K562 treated with DMSO at 1 percent for 24 hours (cell line): ENCODE results near the gene CKAP4. TPM values are rescaled to one million over a fixed set of nuclear protein-coding genes. Genes with fewer than 3 reads are reported as not detected.

Experiments used
- total RNA-seq: library from RNA; unstranded; fragments of 300-600 nt; gene quantifications from 2 replicates; pipeline ENCODE4 v1.2.3, GENCODE V29; 2022; ENCODE audit warnings: low read depth; ENCODE audit not compliant: insufficient read depth

The CKAP4 gene, protein sequence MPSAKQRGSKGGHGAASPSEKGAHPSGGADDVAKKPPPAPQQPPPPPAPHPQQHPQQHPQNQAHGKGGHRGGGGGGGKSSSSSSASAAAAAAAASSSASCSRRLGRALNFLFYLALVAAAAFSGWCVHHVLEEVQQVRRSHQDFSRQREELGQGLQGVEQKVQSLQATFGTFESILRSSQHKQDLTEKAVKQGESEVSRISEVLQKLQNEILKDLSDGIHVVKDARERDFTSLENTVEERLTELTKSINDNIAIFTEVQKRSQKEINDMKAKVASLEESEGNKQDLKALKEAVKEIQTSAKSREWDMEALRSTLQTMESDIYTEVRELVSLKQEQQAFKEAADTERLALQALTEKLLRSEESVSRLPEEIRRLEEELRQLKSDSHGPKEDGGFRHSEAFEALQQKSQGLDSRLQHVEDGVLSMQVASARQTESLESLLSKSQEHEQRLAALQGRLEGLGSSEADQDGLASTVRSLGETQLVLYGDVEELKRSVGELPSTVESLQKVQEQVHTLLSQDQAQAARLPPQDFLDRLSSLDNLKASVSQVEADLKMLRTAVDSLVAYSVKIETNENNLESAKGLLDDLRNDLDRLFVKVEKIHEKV
- 0.44 TPM in 1 of 2 replicates, not detected in the other for total RNA-seq

DNA sequence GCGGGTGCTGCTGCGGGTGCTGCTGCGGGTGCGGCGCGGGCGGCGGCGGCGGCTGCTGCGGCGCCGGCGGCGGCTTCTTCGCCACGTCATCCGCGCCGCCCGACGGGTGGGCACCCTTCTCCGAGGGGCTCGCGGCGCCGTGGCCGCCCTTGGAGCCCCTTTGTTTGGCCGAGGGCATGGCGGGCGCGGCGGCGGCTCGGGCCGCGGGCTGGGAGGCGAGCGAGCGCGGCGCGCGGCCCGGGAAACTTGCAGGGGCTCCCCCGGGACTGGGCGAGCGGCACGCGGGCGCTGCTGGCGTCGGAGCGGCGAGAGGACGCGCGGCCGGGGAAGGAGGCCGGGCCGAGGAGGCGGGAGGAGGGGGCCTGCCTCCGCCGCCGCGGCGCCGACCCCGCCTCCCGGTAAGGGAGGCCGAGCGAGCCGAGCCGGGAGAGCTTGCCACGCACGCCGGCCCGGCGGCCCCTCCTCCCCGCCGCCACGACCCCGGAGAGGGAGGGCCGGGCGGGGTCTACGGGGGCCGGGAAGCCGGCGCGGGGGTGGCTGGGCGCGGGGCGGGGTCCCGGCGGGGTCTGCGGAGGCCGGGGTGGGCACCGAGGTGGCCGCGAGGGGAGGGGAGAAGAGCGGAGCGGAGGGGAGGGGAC is at the start of gene CKAP4:
Gene CKAP4 (minus strand): TSS at position 347 of the 638 bp plus-strand sequence. CDS start 169 bp downstream, at position 178.

Other genes starting within 250 kb of the CKAP4 start
- not detected in 2 replicates for gene NUAK1, start 109.1 kb downstream of the CKAP4 start, total RNA-seq
- 6.9 and 9.8 TPM in 2 replicates for gene TCP11L2, start 54.7 kb upstream of the CKAP4 start, total RNA-seq
- 12.3 and 13.0 TPM in 2 replicates for gene POLR3B, start 109.7 kb upstream of the CKAP4 start, total RNA-seq